DMS79 (cell line): ENCODE data around the gene SELENOK.

Experiments
- DNase-seq: peaks from one replicate; lab custom pipeline; 2025; lab: John Stamatoyannopoulos, UW

SELENOK gene

DNA sequence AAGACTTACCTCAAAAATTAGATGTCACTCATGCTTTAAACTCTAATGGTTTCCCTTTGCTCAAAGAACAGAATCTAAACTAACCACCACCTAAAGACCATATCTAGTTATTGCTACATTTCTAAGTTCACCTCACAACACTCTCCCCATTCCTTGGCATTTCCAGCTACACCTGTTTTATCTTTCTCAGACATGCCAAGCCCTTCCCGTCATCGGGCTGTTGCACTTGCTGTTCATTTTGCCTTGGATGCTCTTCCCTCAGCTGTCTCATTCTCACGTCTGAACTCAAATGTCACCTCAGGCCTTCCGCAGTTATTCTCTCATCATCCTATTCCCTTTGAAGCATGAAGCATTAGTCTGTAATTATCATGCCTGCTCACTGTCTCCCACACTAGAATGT, 8.7 kb downstream of the SELENOK start:
- DNase-seq = no peak

DNA sequence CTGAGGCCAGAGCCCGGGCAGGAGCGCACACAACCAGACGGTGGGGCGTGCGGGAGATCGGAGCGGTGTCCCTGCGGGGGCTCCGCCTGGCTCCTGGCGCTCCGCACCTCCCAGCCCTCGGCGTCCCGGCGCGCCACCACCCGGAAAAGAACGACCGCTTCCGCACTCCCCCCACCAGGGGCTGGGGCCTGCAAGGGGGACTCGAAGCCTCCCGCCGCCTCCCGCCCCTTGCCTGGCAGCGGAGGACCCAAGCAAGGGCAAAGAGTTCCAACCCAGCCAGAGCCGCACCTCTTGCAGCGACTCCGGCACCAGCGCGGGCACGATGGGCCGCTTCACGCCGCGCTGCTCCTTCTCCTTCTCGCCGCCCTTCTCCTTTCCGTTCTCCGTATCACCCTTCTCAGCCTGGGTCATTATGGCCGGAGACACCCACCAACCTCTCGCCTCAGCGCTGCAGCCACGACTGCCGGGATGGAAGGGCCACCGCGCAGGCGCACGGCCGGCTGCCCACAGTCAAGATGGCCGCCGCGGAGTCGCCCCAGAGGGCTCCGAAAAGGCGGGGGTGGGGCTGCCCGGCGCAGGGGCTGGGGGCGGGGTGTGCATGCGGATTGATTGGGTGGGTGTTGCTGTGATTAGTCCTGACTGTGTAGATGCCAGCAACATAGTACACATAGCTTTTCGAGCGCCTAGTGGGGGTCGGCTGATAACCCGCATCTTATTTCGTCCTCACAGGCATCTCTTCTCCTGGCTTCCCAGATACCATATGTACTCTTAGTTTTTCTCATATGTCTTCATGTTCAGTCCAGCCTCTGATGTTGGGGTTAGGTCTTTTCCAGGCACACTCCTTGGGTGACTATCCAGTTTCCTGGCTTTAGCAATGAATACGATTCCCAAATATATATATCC, 9.7 kb downstream of the SELENOK start, which contains the start of gene ACTR8:
TSS of gene ACTR8 (minus strand) at position 462 of the 903 bp plus-strand sequence. CDS start at position 411, 51 bp downstream.
- DNase-seq = peak; percentile 40

GRCh38 chr3:53880396-53881345, 11.0 kb downstream of the SELENOK start:
- DNase-seq = no peak

- no peak for DNase-seq
These were observed 25.7 kb downstream of the SELENOK start for GRCh38 chr3:53865732-53866499.

- DNase-seq = no peak
These were observed 28.5 kb downstream of the SELENOK start for GRCh38 chr3:53863145-53863544.

- DNase-seq = no peak
These were observed 29.4 kb downstream of the SELENOK start for GRCh38 chr3:53862241-53862640.

DNA sequence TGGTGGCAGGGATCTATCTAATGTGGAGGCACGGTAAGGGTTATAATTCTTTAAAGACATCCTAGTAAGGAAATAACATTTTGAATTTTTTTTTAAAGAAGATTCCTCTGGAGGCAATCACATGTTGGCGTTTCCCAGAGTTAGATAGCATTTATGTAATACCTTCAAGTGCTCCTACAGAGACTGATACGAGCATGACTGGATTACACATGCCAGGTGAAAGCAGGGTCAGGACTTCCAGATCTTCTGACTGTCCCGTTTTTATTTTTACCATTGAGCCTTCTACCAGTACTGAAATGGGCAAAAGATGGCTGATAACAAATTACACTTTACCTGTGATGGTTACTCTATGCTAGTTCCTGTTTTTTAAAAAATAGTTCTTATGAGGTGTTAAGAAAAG, 31.5 kb downstream of the SELENOK start:
- no peak for DNase-seq

DNA sequence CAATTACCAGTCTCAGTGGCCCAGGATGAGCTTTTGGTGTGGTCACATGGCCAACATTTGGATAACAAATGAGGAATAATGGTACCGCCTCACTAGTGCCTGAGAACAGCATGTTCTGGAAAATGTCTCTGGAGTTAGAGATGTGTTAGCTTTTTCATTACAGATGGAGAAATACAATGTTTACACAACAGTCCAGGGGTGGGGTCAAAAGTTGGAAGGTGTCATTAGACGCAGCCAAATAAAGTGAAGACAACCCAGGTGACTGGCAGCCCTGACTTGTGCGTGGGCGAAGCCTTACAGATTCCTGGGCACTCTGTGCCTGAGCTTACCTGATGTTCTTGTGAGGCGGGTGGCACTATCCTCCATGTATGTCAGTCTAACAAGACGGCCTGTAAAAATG, 32.5 kb downstream of the SELENOK start:
- DNase-seq = no peak

DNA sequence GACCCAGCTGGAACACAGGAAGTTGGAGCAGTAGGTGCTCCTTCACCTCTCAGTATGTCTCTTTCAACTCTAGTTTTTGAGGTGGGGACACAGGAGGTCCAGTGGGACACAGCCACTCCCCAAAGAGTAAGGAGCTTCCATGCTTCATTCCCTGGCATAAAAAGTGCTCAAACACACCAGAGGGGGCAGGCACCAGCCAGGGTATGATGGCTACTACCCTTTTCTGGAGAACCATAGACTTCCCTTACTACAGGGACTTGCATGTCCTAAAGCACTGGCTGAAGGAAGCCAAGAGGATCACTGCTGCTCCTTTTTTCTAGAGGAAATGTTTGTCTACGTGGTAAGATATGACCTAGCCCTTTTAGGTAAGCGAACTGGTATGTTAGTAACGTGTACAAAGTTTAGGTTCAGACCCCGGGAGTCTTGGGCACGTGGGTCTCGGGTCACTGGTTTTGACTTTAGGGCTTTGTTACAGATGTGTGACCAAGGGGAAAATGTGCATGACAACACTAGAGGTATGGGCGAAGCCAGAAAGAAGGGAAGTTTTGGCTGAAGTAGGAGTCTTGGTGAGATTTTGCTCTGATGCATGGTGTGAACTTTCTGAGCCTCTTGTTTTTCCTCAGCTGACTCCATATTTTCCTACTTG, 33.4 kb downstream of the SELENOK start:
- no peak for DNase-seq

- no peak for DNase-seq
These were observed 34.7 kb downstream of the SELENOK start for GRCh38 chr3:53856964-53857363.

- DNase-seq = no peak
These were observed 40.8 kb downstream of the SELENOK start for GRCh38 chr3:53850895-53851294.

- no peak for DNase-seq
These were observed 41.7 kb downstream of the SELENOK start for GRCh38 chr3:53849916-53850315.

DNA sequence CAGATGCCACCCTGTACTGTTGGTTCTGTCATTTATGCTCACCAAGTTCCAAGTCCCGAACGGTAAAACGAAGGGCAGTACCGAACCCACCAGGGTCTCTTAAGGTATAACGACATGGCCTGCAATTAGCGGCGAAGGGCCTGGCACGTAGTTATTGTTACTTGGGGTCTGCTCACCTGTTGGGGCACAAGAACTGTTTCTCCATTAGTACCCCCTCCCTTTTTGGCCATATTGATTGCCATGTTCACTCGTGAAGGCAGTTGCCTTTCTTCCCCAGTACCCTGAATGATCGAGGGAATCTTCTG, 44.9 kb downstream of the SELENOK start:
- DNase-seq = no peak

DNA sequence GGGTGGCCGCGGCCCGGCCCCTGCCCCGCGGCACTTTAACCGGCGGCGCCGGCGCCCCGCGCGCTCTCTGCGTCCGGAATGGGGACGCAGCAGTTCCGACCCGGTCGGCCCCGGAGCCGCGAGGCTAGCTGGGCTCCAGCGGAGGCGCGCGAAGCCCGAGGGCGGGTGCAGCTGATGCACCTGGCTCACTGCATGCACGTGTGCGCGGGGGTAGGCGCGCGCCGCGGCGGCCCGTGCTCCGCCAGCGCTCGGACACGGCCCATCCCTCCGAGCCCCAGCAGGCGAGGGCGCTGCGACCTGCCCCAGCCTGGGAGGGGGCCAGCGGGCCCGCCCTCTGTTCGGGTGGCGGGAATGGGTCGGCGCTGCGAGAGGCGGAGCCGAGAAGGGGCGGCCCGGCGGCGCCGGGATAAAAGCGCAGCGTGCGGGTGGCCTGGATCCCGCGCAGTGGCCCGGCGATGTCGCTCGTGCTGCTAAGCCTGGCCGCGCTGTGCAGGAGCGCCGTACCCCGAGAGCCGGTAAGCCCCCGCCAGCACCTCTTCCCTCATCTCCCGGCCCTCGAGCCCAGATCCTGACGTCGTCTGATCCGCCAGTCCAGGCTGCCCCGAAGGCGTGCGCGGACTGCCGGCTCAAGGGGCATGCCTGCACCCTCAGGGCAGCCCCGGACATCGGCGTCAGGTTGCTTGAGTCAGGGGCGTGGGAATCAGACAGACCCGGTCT, 45.4 kb downstream of the SELENOK start, which contains the start of the genes CHDH and IL17RB:
TSS of gene CHDH (minus strand) at position 286 of the 717 bp plus-strand sequence. CDS start 22,411 bp downstream, outside the sequence.
TSS of gene IL17RB (plus strand) at position 435 of the 717 bp plus-strand sequence. CDS start at position 456, 21 bp downstream.
- DNase-seq = no peak

DNA sequence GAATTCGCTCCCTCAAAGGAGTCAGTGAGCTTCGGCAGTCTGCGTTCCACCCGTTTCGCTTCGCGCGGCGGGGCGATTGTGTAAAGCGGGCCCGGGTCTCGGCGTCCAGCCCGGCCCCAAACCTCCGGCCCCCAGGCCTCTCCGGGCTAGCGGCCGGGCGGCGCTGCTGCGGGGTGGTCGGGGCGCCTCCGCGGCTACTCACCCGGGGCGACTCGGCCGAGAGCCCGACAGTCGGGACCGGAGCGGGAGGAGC, 45.9 kb downstream of the SELENOK start:
- DNase-seq = no peak

DNA sequence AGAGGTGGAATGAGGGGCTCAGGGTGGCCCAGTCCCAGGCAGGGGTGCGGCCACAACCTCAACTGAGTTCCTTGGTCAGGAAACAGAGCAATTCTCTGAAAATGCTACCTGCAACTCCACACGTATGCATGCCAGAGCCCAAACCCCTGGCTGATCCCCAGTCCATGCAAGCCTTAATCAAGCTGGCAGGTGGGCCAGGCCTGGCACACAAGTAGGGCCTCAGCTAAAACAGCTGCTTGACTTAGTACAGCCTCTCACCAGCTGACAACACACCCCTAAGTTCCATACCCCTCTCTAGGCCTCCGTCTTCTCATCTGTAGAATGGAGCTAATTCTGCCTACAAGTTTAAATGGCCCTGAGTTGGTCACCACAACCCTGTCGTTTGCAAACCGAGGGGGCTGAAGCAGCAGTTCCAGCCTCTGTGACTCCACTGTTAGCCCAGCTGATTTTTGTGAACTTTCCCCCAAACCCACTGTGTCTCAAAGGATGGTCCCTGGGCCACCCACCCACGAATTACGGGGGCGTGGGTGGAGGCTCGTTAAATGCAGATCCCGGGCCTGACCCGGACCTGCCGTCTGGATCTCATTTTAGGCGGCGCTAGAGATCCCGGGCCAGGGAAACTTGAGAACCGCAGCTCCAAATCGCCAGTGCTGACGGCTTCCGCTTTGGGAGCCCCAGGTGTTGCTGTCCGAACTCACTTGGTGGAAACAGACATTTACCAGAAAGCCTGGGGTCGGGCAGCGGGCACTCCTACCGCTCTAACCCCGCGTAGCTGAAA, 46.4 kb downstream of the SELENOK start:
- DNase-seq = no peak

DNA sequence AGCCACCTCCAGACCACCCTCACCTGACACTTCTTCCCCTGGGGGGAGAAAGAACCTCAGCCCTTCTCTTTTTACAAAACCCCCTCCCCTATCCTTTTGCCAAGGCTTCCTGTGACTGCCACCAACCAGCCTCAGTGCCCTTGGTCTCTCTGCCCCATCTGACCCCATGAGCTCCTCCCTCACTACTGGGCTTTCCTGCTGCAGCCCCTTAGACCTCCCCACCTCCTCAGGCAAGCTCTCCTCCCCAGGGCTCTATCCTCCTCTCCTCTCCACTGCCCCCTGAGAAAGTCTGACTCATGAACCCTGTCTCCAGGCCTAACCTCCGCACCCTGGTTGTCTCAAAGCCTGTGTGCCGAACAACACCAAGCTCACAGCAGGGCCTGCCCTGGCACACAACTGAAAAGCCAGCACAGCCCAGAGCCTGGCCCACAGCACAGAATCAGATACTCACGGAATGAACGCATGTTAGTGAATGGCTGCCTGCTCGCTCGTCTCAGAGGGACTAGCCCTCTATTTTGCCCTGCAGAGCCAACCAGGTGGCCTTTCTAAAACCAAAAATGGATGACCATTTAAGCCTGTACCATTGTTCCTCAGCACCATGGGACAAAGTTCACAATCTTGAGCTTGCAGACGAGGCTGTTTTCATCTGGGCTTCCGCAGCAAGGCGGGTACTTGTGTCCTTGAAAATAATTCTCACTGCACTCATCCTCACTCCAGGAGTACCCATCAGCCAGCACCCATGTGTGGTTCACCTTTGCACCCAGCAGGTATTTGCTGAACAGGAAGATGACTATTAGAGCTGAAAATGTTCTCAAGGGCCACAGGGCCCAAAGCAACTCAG, 47.2 kb downstream of the SELENOK start:
- DNase-seq = no peak

- no peak for DNase-seq
These were observed 48.2 kb downstream of the SELENOK start for GRCh38 chr3:53843195-53844177.
